GM21360 (cell line): ENCODE measurements around the gene RHOG.
A peak's percentile ranks its signal among the peaks of the same experiment; 100 is the strongest.
"Not testable (repeated sequence)": the region's sequence is repeated elsewhere in the genome, so short reads cannot be mapped to it uniquely, and the experiment has no call there.

Experiments used
- ATAC-seq: cut with Tn5 transposase; IDR thresholded peaks from one replicate; pipeline ENCODE4 v1.9.1; 2021; ENCODE audit warnings: mild to moderate bottlenecking, moderate library complexity; ENCODE audit not compliant: unreplicated experiment

RHOG gene

GRCh38 chr11:3840870-3841425, at the start of gene RHOG:
TSS of gene RHOG (minus strand) at chr11:3840959. CDS start at chr11:3828138, 12,821 bp downstream.
- ATAC-seq = peak; percentile 45

DNA sequence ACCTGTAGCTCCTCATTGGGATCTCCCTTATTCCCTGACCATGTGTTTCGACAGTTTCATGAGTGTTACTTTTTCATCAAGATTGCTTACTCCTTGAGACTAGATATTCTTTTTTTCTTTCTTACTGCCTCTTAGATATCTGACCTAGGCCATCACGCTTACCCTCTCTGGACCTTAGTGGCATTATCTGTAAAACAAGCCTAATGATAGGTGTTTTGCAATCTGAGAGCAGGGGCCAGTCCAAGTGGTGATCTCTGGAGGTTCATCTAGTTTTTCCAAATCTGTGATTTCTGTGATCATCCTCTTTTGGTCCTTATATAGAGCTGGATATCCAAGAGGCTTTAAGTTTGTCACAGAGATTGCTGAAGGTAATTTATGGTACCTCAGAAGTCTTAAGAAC, 49.3 kb upstream of the RHOG start:
- no peak for ATAC-seq

- ATAC-seq = no peak
These were observed 48.1 kb upstream of the RHOG start for GRCh38 chr11:3888876-3889275.

- ATAC-seq = no peak
These were observed 46.2 kb upstream of the RHOG start for GRCh38 chr11:3886985-3887384.

- no peak for ATAC-seq
These were observed 45.1 kb upstream of the RHOG start for GRCh38 chr11:3885855-3886254.

DNA sequence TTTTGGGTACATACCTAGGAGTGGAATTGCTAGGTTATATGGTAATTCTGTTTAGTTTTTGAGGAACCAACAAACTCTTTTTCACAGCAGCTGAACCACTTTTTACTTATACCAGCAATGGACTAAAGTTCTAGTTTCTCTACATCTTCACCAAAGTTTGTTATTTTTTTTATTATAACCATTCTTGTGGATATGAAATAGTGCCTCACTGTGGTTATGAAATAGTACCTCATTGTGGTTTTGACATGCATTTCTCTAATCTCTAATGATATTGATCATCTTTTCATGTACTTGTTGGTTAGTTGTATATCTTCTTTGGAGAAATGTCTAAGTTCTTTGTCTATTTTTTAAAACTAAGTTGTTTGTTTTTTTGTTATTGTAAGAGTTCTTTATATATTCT, 41.9 kb upstream of the RHOG start:
- ATAC-seq = no peak

- ATAC-seq = peak; percentile 50
These were observed 40.0 kb upstream of the RHOG start for GRCh38 chr11:3880724-3881123.

GRCh38 chr11:3879967-3880542, 39.3 kb upstream of the RHOG start:
- no peak for ATAC-seq

- ATAC-seq = peak; percentile 43
These were observed 38.6 kb upstream of the RHOG start for GRCh38 chr11:3879216-3879966.

DNA sequence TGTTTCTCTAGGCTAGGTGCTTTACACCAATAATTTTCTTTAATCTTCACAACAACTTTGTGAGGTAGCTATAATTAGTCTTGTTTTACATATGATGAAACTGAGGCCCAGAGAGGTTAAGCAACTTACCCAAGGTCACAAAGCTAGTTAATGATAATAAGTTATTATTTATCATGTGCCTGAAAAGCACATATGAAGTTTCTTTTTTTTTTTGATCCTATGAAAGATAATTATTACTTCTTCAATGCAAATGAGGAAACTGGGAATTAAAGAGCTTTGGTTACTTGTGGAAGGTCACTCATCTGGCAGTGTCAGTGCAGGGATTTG, 37.5 kb upstream of the RHOG start:
- no peak for ATAC-seq

DNA sequence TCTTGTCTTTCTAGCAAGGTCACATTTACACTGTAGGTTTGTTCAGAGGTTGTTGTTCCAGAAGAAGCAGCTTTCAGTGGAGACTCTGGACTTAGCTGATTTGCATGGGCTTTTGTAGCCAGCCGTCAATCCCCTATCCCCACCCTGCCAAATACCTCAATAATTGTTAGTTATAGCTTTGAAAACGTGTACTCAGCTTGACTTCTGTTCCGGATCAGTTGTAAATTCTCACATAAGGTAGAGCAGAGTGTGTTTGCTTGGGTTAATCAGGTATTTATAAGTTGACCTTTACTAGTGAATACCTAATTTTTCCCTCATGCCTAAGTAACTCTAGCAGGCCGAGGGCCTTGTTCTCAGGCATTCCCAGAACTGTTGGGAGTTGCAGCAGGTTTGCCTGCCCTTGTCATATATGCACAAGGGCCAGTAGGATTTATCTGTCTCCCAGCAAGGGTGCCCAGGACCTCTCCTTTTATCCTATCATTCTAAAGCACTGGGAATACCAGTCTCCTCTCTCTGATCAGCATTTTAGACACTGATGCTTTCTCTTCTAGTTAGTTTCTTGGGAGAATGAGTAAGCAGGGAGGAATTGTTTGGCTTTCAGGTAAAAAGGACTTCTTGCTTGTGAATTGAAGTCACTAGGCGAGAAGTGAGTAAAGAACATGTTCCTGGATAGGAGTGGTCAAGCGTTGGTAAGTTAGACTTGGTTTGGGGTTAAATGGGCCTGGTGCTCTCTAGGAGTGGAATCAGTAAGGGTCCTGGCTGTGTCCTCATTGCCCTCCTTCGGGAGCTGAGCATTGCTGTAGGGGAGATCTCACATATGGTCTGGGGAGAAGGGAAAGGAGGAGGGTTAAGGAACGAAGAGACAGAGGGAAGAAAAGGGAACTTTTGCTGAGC, 36.9 kb upstream of the RHOG start:
- no peak for ATAC-seq

DNA sequence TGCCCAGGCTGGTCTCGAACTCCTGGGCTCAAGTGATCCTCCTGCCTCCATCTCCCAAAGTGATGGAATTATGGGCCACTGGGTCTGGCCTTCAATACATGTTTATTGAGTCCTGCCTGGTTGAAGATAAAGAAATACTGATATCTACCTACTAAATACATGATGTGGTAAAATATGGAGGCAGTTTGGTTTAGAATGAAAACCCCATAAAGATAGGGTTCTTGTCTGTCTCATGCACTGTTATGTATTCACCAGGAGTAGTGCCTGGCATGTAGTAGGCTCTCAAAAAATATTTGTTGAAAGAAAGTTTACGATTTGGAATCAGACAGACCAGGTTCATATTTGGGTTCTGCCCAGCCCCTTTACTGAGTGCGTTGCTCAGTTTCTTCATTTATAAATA, 35.9 kb upstream of the RHOG start:
- ATAC-seq = no peak

- ATAC-seq = no peak
These were observed 33.1 kb upstream of the RHOG start for GRCh38 chr11:3873712-3874349.

GRCh38 chr11:3867209-3868091, 26.7 kb upstream of the RHOG start:
- ATAC-seq = peak; percentile 43

DNA sequence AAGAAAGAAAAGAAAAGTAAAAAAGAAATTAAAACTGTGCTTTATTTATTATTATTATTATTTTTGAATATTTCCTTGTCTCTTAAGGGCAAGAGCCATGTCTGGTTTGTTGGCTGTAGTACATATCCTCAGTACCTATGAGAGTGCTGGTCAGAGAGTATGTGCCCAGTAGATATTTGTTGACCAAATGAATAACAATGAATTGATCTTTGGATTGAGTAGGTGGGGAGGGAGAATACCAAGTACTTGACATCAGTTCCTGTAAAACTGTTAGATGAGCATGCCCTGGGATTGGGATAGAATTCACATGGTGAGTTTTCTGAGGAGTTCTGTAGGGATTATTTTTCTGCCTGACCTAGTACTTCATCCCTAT, 26.1 kb upstream of the RHOG start:
- no peak for ATAC-seq

DNA sequence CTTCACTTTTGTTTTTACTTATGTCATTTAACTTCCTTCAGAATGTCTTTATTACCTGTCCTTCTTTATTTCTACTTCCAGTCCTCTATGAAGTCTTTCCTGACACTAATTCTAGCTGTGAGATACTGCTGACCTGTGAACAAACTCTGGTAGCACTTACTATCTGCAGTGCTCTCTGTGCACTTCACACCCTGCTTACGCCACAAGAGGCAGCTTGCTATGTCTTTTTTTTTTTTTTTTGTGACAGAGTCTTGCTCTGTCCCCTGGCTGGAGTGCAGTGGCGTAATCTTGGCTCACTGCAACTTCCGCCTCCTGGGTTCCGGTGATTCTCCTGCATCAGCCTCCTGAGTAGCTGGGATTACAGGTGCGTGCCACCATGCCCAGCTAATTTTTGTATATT, 25.4 kb upstream of the RHOG start:
- no peak for ATAC-seq

DNA sequence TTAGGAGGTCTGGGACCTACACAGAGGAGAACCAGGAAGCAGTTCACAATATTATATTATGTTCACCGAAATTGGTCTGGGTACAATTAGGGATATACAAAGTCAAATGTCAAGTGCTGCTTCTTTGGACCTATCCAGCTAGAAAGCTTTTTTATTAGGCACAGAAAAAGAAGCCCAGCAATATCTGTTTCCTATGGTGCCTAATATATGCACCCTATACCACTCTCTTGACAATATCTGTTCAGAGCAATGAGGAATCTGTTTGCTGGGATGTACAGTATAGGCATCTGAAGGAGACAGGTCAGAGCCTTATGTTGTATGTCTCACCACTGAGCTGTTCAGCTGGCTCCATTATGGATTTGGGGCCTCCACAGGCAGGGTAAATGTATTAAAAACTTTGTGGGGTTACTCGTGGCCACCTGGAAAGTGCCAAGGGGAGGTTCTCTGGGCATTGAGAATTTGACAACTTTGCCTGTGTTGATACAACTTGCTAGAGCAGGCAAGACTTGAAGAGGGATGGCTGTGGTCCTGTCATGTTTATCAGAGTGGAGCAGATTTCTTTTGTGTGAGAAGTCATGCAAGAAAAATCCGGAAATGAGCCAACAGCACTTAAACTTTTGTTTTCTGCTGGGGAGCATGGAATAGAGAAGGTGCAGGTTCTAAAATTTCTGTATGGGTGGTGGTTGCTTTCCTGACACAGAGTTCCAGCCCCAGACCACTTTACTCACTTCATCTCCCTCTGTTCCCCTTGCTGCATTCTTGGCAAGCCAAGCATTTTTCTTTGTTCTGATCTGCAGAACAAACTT, 24.8 kb upstream of the RHOG start:
- no peak for ATAC-seq

GRCh38 chr11:3861683-3862082, 20.9 kb upstream of the RHOG start:
- no peak for ATAC-seq

DNA sequence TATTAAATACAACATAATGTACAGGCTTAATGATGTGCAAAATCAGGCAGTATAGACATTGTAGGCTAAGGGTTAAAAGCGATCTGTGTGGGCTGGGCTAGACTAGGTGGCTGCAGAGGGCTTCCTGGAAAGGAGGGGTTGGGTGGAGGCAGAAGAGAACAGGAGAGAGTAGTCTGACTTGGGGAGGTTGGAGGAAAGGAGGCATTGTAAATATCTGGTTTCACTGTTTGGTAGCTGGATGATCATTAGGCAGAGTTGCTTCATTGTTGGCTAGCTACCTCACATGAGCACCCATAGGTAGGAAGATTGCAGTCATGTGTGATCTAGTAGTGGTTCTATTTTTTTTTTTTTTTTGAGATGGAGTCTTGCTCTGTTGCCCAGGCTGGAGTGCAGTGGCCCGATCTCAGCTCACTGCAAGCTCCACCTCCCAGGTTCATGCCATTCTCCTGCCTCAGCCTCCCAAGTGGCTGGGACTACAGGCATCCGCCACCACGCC, 20.2 kb upstream of the RHOG start:
- ATAC-seq = not testable (repeated sequence)
